GM19043 (cell line): ENCODE measurements around the gene COG5.
"Not testable (repeated sequence)": the region's sequence is repeated elsewhere in the genome, so short reads cannot be mapped to it uniquely, and the experiment has no call there.

ENCODE experiments used
- ATAC-seq: cut with Tn5 transposase; IDR thresholded peaks from one replicate; pipeline ENCODE4 v1.9.1; 2021; ENCODE audit warnings: low read depth; ENCODE audit not compliant: unreplicated experiment

COG5 gene

DNA sequence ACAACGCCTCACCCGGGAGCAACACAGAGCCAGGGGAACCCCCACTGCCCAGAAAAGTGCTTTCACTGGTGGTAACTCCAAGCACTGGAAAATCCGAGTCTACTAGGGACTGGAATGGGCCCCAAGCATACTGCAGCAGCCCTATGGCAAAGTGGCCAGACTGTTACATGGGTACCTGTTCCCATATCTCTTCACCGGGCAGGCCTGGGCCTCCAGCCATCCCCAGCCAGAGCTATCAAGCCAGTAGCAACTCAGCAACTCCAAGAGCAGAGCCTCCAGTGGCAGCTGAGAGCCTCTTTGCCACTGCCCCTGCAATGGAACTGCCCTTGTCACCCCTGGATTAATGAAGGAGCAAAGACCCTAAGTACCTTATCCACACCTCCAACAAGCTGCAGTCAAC lies 321.5 kb downstream of the COG5 start:
- ATAC-seq = no peak

GRCh38 chr7:107237451-107237850 lies 326.3 kb downstream of the COG5 start:
- no peak for ATAC-seq

GRCh38 chr7:107236862-107237261 lies 326.9 kb downstream of the COG5 start:
- no peak for ATAC-seq

- ATAC-seq = no peak
Measured at GRCh38 chr7:107234436-107234835, 329.3 kb downstream of the COG5 start.

GRCh38 chr7:107233981-107234380 lies 329.7 kb downstream of the COG5 start:
- no peak for ATAC-seq

DNA sequence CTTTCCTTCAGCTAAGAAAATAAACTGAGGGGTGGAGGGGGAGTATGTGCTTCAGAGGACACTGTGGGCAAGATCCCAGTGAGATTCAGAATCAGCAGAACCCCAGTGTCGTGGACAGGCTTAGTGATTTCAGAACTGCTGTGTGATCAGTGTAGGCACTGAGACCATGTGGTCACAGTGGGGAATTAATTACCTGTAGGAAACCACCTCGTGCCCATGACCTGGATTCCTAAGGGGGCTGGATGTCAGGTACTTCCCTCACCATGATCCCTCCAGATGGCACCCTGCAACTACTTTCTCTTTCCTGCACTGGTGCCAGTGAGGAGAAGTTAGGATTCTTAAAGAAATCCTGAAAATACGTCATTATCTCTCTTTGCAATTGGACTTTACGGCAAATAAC lies 330.5 kb downstream of the COG5 start:
- ATAC-seq = no peak

- ATAC-seq = no peak
Measured at GRCh38 chr7:107232568-107233090, 331.1 kb downstream of the COG5 start.

DNA sequence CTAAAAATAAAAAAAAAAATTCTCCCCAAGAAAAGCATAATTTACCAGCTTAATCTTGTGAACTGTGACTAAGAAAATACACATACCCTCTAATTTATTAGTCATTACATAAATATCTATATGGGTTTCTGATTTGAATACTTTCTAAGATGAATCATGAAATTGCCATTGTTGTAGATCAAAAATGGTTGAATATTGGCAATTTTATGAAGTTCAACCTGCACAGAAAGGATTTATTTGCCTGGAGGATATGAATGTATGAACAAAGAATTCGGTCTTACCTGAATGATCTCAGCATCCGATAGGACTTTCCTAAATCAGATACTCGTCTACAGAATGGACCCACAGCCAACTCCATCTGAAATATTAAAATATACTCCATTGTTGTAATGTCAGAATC lies 333.4 kb downstream of the COG5 start:
- no peak for ATAC-seq

- ATAC-seq = no peak
Measured at GRCh38 chr7:107228291-107228690, 335.4 kb downstream of the COG5 start.

- no peak for ATAC-seq
Measured at GRCh38 chr7:107224374-107225223, 339.1 kb downstream of the COG5 start.

GRCh38 chr7:107220806-107221205 lies 342.9 kb downstream of the COG5 start:
- not testable (repeated sequence) for ATAC-seq

GRCh38 chr7:107220356-107220755 lies 343.4 kb downstream of the COG5 start:
- ATAC-seq = no peak

DNA sequence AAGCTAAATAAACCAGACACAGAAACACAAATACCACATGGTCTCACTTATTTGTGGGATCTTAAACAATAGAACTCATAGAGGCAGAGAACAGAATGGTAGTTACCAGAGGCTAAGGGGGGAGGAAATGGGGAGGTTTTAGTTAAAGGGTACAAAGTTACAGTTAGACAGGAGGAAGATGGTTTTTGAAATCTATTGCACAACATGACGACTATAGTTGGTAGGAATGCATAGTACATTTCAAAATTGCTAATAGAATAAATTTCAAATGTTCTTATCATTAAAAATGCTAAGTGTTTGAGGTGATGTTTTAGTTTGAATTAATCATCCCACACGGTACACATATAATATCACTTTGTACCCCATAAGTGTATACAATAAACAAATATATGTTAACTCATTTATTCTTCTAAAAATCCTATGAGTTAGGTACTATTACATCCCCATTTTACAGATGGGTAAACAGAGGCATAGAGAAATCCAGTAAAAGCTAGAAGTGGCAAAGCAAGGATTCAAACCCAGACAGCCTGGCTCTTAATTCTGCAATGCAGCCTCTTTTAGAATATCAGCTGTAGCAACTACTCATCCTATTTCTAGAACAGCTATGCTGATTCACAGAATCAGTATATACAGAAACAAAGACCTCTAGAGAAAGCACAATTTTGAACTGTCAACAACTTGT lies 344.0 kb downstream of the COG5 start:
- no peak for ATAC-seq

- no peak for ATAC-seq
Measured at GRCh38 chr7:107213945-107214344, 349.8 kb downstream of the COG5 start.

DNA sequence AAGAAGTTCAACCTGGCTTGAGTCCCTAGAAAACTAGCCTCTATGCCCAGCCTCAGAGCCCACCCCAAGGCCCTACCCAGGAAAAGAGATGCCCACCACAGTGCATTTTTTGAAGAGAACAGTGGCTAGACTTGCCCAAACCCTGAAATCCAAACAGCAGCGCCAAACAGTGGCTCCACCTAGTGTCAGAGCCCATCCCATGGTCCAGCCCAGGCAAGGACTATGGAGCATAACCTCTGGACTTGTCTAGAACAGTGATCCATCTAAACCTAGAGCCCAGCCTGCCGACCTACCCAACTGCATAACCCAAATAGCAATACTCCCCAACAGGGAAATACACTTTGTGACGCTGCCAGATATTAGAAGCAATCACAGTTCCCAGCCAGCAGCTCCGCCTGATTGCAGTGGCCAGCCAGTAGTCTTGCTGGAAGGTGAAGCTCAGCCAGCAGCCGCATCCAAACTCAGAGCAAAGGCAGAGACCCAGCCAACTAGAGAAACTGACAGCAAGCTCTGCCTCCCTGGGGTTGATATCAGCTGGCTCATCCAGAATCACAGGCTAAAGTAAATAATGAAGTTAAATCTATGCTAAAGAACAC lies 350.4 kb downstream of the COG5 start:
- ATAC-seq = no peak

DNA sequence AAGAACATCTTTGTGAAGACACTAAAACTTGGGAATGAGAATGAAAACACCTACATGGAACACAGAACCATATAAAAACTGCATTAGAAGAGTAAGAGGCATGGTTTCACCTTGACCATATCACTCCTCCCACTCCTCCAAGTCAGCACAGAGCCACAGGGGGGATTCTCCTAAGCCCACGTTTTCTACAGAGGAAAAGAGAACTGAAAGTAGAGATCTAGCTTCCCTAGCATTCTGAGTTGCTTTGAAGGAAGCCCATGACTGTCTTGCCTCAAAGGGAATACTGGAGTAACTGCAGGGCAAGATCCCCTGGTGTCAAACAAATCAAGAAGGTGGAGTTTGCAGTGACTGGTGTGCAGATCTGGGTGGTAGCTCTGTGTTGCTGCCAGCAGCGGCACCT lies 351.0 kb downstream of the COG5 start:
- no peak for ATAC-seq

DNA sequence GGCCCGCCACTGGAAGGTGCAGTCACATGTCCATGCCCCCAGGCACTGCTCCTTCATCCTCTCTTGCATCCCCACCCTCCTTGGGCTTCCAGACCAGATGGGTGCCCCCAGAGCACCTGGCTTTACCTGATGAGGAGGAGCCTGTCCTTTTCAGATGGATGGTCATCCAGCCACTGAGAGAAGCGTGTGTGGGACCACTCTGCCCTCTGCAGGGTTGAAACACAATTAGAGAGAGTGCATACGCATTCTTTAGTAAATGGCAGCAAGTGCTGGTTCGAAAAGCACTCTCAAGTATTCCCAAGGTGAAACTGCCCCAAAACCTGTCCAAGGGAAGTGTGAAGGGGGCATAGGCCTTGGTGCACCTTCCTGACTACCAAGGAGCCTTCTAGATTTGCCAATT lies 353.3 kb downstream of the COG5 start:
- ATAC-seq = no peak

GRCh38 chr7:107209565-107209964 lies 354.2 kb downstream of the COG5 start:
- no peak for ATAC-seq

DNA sequence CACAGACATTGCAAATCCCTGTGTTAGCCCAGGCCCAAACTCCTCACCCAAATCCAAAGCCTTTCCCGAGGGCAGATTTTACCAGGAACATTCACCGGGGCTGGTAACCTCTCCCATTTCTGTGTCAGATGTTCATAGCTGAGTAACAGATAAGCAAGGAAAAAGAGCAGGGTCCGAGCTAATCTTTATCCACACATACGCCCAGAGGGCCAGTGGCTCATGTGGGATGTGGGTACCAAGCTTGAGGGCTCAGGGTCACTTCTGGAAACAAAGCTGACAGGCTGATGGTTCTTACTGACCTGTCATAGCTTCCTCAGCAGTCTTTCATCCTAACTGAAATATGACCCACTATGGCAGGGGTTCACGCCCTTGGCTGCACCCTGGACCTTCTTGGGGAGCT lies 355.2 kb downstream of the COG5 start:
- ATAC-seq = no peak

- no peak for ATAC-seq
Measured at GRCh38 chr7:107208024-107208521, 355.6 kb downstream of the COG5 start.

DNA sequence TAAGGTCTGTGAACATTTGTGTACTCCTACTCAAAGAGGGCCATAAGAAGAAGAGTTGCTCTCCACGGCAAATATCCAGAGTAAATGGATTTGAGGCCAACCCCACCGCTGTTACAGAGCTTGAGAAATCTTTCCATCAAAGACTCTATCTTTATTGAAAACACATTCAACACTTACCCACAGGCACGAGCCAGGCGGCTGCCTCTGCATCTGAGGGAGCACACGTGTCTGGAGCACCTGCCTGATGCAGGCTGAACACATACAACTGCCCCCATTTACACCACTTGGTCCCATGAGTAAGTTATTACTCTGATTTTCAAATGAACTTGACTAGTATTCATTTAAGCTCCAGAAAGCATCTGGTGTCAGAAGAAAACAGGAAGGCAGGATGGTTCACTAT lies 356.3 kb downstream of the COG5 start:
- ATAC-seq = no peak
